Nephron progenitor cell (in vitro differentiated cells): ENCODE measurements around the gene MARVELD2.
"Not testable (repeated sequence)": the region's sequence is repeated elsewhere in the genome, so short reads cannot be mapped to it uniquely, and the experiment has no call there.

ENCODE experiments used
- DNase-seq: peaks from one replicate; pipeline ENCODE4 v3.0.0; 2021
- H3K27ac Mint-ChIP-seq: 2 replicates; pipeline ENCODE4 v1.8.0; 2021; ENCODE audit warnings: mild to moderate bottlenecking, moderate library complexity, mixed read lengths
- H3K27me3 Mint-ChIP-seq: 2 replicates; pipeline ENCODE4 v1.8.0; 2021; ENCODE audit warnings: mild to moderate bottlenecking, low read depth, mixed read lengths; ENCODE audit not compliant: poor library complexity
- H3K36me3 Mint-ChIP-seq: 2 replicates; pipeline ENCODE4 v1.8.0; 2021; ENCODE audit warnings: low read depth, mixed read lengths
- H3K4me1 Mint-ChIP-seq: 2 replicates; pipeline ENCODE4 v1.8.0; 2021; ENCODE audit warnings: mixed read lengths
- H3K4me3 Mint-ChIP-seq: 2 replicates; pipeline ENCODE4 v1.8.0; 2021; ENCODE audit warnings: mild to moderate bottlenecking, moderate library complexity, mixed read lengths
- H3K9me3 Mint-ChIP-seq: 2 replicates; pipeline ENCODE4 v1.8.0; 2021; ENCODE audit warnings: mild to moderate bottlenecking, moderate library complexity, mixed read lengths
- CTCF ChIP-seq: fragments of 200-600 bp; sonication (generic); IDR thresholded peaks from 2 replicates; pipeline ENCODE4 v1.5.0; 2021; ENCODE audit warnings: antibody characterized with exemption

MARVELD2 gene

GRCh38 chr5:69414885-69415583 lies at the start of gene MARVELD2:
MARVELD2 (plus strand) TSS chr5:69415116; CDS start chr5:69419386, 4,270 bp downstream.
- Mint-ChIP-seq H3K4me3 (peak within 1 kb of the TSS; percentile 87), H3K36me3 (peaks cover 58% of the 10 kb centered on the region), H3K9me3 (no peaks in the 10 kb centered on the region), H3K4me1 (peaks cover 14% of the 10 kb centered on the region), H3K27me3 (peaks cover 54% of the 10 kb centered on the region), H3K27ac (no peak within 1 kb of the TSS)
- peak; percentile 80 for DNase-seq
- TF ChIP-seq CTCF: no peak

- no peak for TF ChIP-seq CTCF
- Mint-ChIP-seq H3K27me3 (no peaks in the 10 kb centered on the region), H3K36me3 (peaks cover 33% of the 10 kb centered on the region), H3K4me1 (peaks cover 27% of the 10 kb centered on the region), H3K9me3 (no peaks in the 10 kb centered on the region), H3K27ac (peak overlapping the region; percentile 57), H3K4me3 (peak overlapping the region; percentile 95)
- DNase-seq: no peak
These were observed 47.1 kb upstream of the MARVELD2 start for GRCh38 chr5:69367697-69368279.

- Mint-ChIP-seq H3K4me3 (peak overlapping the region; percentile 95), H3K9me3 (no peaks in the 10 kb centered on the region), H3K36me3 (peaks cover 27% of the 10 kb centered on the region), H3K27ac (peak overlapping the region; percentile 99), H3K27me3 (no peaks in the 10 kb centered on the region), H3K4me1 (peaks cover 27% of the 10 kb centered on the region)
- DNase-seq: peak; percentile 5
- TF ChIP-seq CTCF: no peak
These were observed 46.2 kb upstream of the MARVELD2 start for GRCh38 chr5:69368458-69369339.

GRCh38 chr5:69369340-69370121 lies 45.4 kb upstream of the MARVELD2 start, which contains the start of the genes AK6, RAD17 and TAF9:
AK6 (minus strand) TSS chr5:69369520; CDS start chr5:69369490, 30 bp downstream.
RAD17 (plus strand) TSS chr5:69369818; CDS start chr5:69372209, 2,391 bp downstream.
TAF9 (minus strand) TSS chr5:69369520; CDS start chr5:69365737, 3,783 bp downstream.
- H3K27me3 Mint-ChIP-seq: no peaks in the 10 kb centered on the region
- peaks cover 23% of the 10 kb centered on the region for H3K36me3 Mint-ChIP-seq
- H3K9me3 Mint-ChIP-seq: no peaks in the 10 kb centered on the region
- peak within 1 kb of the TSS; percentile 100 for H3K27ac Mint-ChIP-seq
- no peak for TF ChIP-seq CTCF
- DNase-seq: peak; percentile 88
- peak within 1 kb of the TSS; percentile 95 for H3K4me3 Mint-ChIP-seq
- H3K4me1 Mint-ChIP-seq: peaks cover 27% of the 10 kb centered on the region

GRCh38 chr5:69370335-69370734 lies 44.6 kb upstream of the MARVELD2 start:
- Mint-ChIP-seq H3K4me1 (peaks cover 27% of the 10 kb centered on the region), H3K36me3 (peaks cover 15% of the 10 kb centered on the region), H3K4me3 (peak overlapping the region; percentile 94), H3K27ac (peak overlapping the region; percentile 100)
- peak; percentile 17 for DNase-seq
- H3K27me3 Mint-ChIP-seq, H3K9me3 Mint-ChIP-seq: not testable (repeated sequence)
